ENCODE measurements around the gene PRR33. TPM values are rescaled to one million over a fixed set of nuclear protein-coding genes. Genes with fewer than 3 reads are reported as not detected.

PRR33 gene
- total RNA-seq, 1 donor from 2014 or later: not detected

DNA sequence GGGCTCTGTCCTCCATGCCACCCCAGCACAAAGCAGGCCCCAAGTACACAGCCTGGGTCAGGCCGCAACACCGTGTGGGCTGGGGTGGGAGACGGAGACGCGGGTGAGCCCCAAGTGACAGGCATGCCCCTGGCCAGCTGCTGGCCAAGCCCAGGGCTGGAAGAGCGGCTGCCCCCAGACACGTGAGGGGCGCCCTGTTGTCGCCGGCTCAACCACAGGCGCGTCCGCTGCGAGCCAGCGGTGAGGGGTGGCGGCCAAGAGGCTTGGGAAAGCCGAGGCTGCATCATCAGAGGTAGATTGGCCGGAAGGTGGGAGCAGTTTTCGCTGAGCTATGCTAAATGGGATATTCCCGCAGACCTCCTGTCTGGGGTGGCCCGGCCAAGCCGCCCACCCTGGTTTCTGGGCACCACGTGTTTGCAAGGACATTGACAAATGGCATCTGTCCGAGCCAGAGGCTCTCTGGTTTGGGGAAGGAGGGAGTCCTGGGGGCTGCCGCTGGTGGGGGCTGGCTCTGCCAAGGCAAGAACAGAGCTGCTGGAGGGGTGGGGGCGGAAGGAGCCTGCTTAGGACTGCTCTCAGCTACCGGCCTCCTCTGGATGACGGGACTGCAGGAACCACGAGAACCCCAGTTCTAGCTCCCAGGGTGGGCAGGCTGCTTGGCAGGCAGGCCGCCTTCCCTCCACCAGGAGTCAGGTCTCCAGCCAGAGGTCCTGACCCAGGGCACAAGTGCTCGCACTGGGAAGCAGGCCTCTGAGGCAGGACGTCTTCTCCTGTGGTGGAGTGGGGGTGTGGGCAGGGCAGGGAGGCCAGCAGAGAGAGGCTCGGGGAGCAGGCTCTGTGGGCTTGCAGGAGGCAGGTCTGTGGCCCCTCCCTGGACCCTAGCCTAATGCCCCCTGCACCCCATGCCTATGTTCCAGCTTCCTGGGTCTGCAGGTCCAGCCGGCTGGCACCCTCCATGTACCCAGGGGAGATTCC, 552 bp downstream of the PRR33 start:
- Histone ChIP-seq H3K4me1 (peaks cover 27% of the 10 kb centered on the region), H3K36me3 (peaks cover 0 to 18% of the 10 kb centered on the region in 2 donors), H3K9me3 (no peaks in the 10 kb centered on the region), H3K27ac (no peak overlapping the region), H3K4me3 (no peak overlapping the region), H3K27me3 (no peaks in the 10 kb centered on the region)
- intact Hi-C loops (cut with DNase I): no loop called here
- TF ChIP-seq POLR2AphosphoS5 (IDR thresholded peaks at IDR 0.05; ENCODE audit: insufficient read depth in 1 of 2, low read depth in 1 of 2): peak in 1 of 2 donors; percentile 15
- no peak for TF ChIP-seq POLR2A (IDR thresholded peaks at IDR 0.05)
- peak in 1 of 2 donors; percentile 92 for DNase-seq (ENCODE audit: extremely low spot score in 2 of 2)

DNA sequence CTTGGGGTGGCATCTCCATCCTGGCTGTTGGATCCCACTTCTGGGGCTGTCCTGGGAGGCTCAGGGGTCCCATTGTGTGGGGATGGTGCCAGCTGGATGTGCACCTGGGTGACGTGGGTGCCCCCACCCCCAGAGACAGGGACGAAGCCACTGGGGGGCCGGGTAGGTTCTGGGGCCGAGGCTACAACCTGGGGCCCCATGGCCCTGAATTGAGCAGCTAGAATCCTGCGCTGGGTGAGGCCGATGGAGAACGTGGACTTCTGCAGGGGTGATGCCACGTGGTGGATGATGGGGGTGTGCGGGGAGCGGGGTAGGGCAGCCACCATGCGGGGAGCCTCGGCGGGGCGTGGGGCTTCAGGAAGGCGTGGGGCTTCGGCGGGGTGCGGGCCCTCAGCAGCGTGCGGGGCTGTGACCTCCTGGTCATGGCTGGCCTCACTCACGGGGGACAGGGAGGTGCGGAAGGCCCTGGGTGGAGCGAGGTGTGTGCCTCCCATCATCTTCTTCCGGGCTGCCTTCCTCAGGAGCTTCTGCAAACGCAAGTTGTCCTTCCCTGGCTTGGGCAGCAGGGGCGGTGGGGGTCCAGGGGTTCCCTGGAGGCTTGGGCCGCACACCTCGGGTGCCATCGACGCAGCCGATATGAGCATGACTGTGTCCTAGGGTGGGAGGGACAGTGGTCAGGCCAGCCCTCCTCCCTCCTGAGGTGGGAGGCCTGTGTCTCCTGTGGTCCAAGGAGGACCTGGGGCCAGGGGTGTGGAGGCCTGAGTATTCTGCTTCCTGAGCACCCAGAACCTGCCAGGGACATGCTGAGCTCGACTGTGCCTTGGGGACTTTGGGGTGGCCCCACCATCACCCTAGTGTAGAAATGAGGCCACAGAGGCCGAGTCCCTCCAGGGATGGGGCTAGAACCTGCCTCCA, 1.5 kb downstream of the PRR33 start:
- Histone ChIP-seq H3K9me3 (no peaks in the 10 kb centered on the region), H3K36me3 (peaks cover 0 to 20% of the 10 kb centered on the region in 2 donors), H3K27ac (peak overlapping the region; percentile 8), H3K4me3 (no peak overlapping the region), H3K27me3 (no peaks in the 10 kb centered on the region), H3K4me1 (peaks cover 27% of the 10 kb centered on the region)
- TF ChIP-seq, protein P1, sequence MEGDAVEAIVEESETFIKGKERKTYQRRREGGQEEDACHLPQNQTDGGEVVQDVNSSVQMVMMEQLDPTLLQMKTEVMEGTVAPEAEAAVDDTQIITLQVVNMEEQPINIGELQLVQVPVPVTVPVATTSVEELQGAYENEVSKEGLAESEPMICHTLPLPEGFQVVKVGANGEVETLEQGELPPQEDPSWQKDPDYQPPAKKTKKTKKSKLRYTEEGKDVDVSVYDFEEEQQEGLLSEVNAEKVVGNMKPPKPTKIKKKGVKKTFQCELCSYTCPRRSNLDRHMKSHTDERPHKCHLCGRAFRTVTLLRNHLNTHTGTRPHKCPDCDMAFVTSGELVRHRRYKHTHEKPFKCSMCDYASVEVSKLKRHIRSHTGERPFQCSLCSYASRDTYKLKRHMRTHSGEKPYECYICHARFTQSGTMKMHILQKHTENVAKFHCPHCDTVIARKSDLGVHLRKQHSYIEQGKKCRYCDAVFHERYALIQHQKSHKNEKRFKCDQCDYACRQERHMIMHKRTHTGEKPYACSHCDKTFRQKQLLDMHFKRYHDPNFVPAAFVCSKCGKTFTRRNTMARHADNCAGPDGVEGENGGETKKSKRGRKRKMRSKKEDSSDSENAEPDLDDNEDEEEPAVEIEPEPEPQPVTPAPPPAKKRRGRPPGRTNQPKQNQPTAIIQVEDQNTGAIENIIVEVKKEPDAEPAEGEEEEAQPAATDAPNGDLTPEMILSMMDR (IDR thresholded peaks at IDR 0.05): no peak
- TF ChIP-seq POLR2A (IDR thresholded peaks at IDR 0.05) (no peak), POLR2AphosphoS5 (IDR thresholded peaks at IDR 0.05; ENCODE audit: insufficient read depth in 1 of 2, low read depth in 1 of 2) (no peak)
- DNase-seq (ENCODE audit: extremely low spot score in 2 of 2): no peak
- intact Hi-C loops (cut with DNase I): no loop called here

DNA sequence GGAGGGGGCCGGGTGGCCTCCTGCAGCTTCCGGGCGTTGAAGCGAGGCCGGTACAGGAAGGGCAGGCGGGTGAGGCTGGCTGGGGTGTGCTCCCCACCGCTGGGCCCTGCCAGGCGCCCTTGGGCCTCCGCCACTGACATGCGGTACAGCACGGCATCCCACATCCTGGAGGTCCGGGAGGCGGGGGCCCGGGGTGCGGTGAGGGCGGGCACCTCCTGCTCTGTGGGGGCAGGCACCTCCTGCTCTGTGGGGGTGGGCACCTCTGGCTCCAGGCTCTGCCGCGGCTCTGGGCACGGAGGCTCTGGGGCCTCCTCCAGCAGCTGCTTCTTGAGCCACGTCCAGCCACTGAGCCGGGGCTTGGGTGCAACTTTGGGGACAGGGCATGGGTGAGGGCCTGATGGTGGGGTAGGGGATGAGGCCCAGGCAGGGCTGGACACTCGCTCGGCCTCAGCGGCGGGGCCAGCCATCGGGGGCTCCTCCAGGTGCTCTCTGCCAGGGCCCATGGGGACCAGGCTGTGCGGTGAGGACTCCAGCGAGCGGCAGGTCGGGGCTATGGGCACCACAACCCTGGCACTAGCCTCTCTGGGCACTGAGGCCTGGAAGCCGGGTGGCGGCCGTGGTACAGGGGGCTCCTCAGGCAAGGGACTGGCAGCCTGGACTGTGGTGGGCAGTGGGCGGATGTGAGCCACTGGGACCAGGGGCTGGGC, 2.3 kb downstream of the PRR33 start:
- Histone ChIP-seq H3K27ac (peak overlapping the region; percentile 8), H3K36me3 (peaks cover 0 to 29% of the 10 kb centered on the region in 2 donors), H3K4me1 (peaks cover 27% of the 10 kb centered on the region), H3K9me3 (no peaks in the 10 kb centered on the region), H3K4me3 (no peak overlapping the region), H3K27me3 (no peaks in the 10 kb centered on the region)
- no peak for TF ChIP-seq POLR2A (IDR thresholded peaks at IDR 0.05)
- TF ChIP-seq, protein P1 (IDR thresholded peaks at IDR 0.05): no peak
- TF ChIP-seq POLR2AphosphoS5 (IDR thresholded peaks at IDR 0.05; ENCODE audit: insufficient read depth in 1 of 2, low read depth in 1 of 2): peak in 1 of 2 donors; percentile 21
- no peak for DNase-seq (ENCODE audit: extremely low spot score in 2 of 2)
- intact Hi-C loops (cut with DNase I): no loop called here

DNA sequence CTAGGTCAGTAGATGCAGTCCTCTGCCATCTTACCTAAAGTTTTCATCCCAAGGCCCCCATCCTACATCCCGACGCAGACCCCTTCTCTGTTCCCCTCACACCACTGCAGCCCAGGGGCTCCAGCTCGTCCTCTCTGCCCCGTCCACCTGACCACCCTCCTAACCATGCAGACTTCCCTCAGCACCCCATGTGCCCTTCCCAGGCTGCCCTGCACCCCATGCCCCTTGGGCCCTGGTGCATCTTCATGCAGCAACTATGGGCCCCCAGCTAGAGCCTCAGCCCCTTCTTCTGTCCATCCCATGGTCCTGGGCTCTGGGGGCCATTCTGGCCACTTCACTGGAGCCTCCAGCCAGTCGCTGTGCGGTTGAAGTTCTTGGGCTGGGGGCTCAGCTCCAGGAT, 2.9 kb downstream of the PRR33 start:
- intact Hi-C loops (cut with DNase I): no loop called here
- TF ChIP-seq, protein P1 (IDR thresholded peaks at IDR 0.05): no peak
- no peak for TF ChIP-seq POLR2A (IDR thresholded peaks at IDR 0.05)
- TF ChIP-seq POLR2AphosphoS5 (IDR thresholded peaks at IDR 0.05; ENCODE audit: insufficient read depth in 1 of 2, low read depth in 1 of 2): no peak
- H3K27ac ChIP-seq: peak overlapping the region; percentile 8
- DNase-seq (ENCODE audit: extremely low spot score in 2 of 2): no peak
- no peaks in the 10 kb centered on the region for H3K9me3 ChIP-seq
- peaks cover 0 to 34% of the 10 kb centered on the region in 2 donors for H3K36me3 ChIP-seq
- peaks cover 27% of the 10 kb centered on the region for H3K4me1 ChIP-seq
- no peak overlapping the region for H3K4me3 ChIP-seq
- H3K27me3 ChIP-seq: no peaks in the 10 kb centered on the region

DNA sequence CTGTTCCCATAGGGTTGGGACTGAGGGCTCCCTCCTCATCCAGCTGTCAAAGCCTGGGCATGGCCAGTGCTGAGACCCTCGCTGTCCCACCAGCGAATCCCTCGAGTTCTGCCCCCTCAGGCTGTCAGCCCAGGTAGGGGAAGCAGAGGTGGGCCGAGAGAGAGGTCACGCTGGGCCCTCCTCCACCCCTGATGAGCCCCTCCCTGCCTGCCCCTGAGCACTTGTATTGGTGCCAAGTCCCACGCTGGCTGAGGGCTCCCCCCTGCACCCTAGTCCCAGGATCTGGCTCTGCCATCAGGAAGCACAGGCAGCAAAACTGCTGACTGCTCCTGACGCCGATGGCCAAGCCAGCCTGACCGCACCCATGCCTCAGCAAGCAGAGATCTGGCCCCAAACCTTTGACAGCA, 3.3 kb downstream of the PRR33 start:
- TF ChIP-seq POLR2A (IDR thresholded peaks at IDR 0.05): no peak
- no peak for TF ChIP-seq POLR2AphosphoS5 (IDR thresholded peaks at IDR 0.05; ENCODE audit: insufficient read depth in 1 of 2, low read depth in 1 of 2)
- TF ChIP-seq, protein P1 (IDR thresholded peaks at IDR 0.05): no peak
- no peaks in the 10 kb centered on the region for H3K27me3 ChIP-seq
- no peaks in the 10 kb centered on the region for H3K9me3 ChIP-seq
- H3K4me3 ChIP-seq: no peak overlapping the region
- intact Hi-C loops (cut with DNase I): no loop called here
- peaks cover 27% of the 10 kb centered on the region for H3K4me1 ChIP-seq
- peaks cover 0 to 39% of the 10 kb centered on the region in 2 donors for H3K36me3 ChIP-seq
- H3K27ac ChIP-seq: peak overlapping the region; percentile 64
- DNase-seq (ENCODE audit: extremely low spot score in 2 of 2): no peak
